Liver (tissue), 9 donors: ENCODE data around the gene PSMD14. TPM values are rescaled to one million over a fixed set of nuclear protein-coding genes. Genes with fewer than 3 reads are reported as not detected.

Source experiments
- DNase-seq: peaks from one replicate; pipeline ENCODE4 v3.0.0-alpha.2; 2017; ENCODE audit warnings: low spot score
- H3K27ac ChIP-seq, 2 donors: one replicate each; pipeline ENCODE4 v1.7.0; 2013; ENCODE audit warnings: inconsistent platforms in 2 of 2, low read length in 2 of 2, control low read depth in 1 of 2, low read depth in 1 of 2, mild to moderate bottlenecking in 1 of 2
- H3K27me3 ChIP-seq, 4 donors: one replicate each; pipeline versions ENCODE4 v1.6.1 to v1.7.0; 2013; ENCODE audit warnings: low read length in 3 of 4, inconsistent platforms in 1 of 4, mild to moderate bottlenecking in 1 of 4, moderate library complexity in 1 of 4; ENCODE audit not compliant: control insufficient read depth in 4 of 4, insufficient read depth in 4 of 4
- H3K36me3 ChIP-seq, 4 donors: one replicate each; pipeline versions ENCODE4 v1.6.1 to v1.7.0; 2013; ENCODE audit warnings: low read length in 3 of 4, mild to moderate bottlenecking in 3 of 4, low read depth in 1 of 4, moderate library complexity in 1 of 4; ENCODE audit not compliant: control insufficient read depth in 4 of 4, insufficient read depth in 3 of 4
- H3K4me1 ChIP-seq, 4 donors: one replicate each; pipeline versions ENCODE4 v1.6.1 to v1.7.0; 2013; ENCODE audit warnings: low read length in 3 of 4, mild to moderate bottlenecking in 3 of 4, moderate library complexity in 1 of 4; ENCODE audit not compliant: control insufficient read depth in 4 of 4, insufficient read depth in 4 of 4
- H3K4me3 ChIP-seq, 3 donors: one replicate each; pipeline versions ENCODE4 v1.6.1 to v1.7.0; 2013; ENCODE audit warnings: low read length in 3 of 3, control low read depth in 1 of 3, low read depth in 1 of 3, mild to moderate bottlenecking in 1 of 3
- H3K9ac ChIP-seq, 2 donors: one replicate each; pipeline ENCODE4 v1.7.0; 2013; ENCODE audit warnings: low read length in 2 of 2, mild to moderate bottlenecking in 2 of 2, moderate library complexity in 2 of 2, control low read depth in 1 of 2, low read depth in 1 of 2
- H3K9me3 ChIP-seq, 4 donors: one replicate each; pipeline versions ENCODE4 v1.6.1 to v1.7.0; 2013; ENCODE audit warnings: low read length in 3 of 4; ENCODE audit not compliant: control insufficient read depth in 4 of 4
- EGR1 ChIP-seq, 2 donors: IDR thresholded peaks; 2 replicates each; pipeline ENCODE4 v1.6.1; 2016 to 2018; ENCODE audit warnings: antibody characterized with exemption in 2 of 2, low read depth in 2 of 2
- FOXA1 ChIP-seq: IDR thresholded peaks from 2 replicates; pipeline ENCODE4 v1.6.1; 2016; ENCODE audit warnings: antibody characterized with exemption
- FOXA2 ChIP-seq: IDR thresholded peaks from 2 replicates; pipeline ENCODE4 v1.6.1; 2016; ENCODE audit warnings: antibody characterized with exemption
- GABPA ChIP-seq, 2 donors: IDR thresholded peaks in 1 of 2; conservative IDR thresholded peaks in 1 of 2; 2 replicates each; pipeline ENCODE4 v1.6.1; 2016; ENCODE audit warnings: antibody characterized with exemption in 2 of 2, mild to moderate bottlenecking in 1 of 2, moderate library complexity in 1 of 2
- HNF4A ChIP-seq, 2 donors: conservative IDR thresholded peaks; 2 replicates each; pipeline ENCODE4 v1.6.1; 2016; ENCODE audit warnings: antibody characterized with exemption in 2 of 2, mild to moderate bottlenecking in 2 of 2
- HNF4G ChIP-seq: IDR thresholded peaks from 2 replicates; pipeline ENCODE4 v1.6.1; 2016; ENCODE audit warnings: antibody characterized with exemption
- JUND ChIP-seq, 2 donors: IDR thresholded peaks; 2 replicates each; pipeline ENCODE4 v1.6.1; 2016; ENCODE audit warnings: antibody characterized with exemption in 2 of 2
- NR2F2 ChIP-seq: IDR thresholded peaks from 2 replicates; pipeline ENCODE4 v1.6.1; 2016; ENCODE audit warnings: antibody characterized with exemption
- RAD21 ChIP-seq, 2 donors: IDR thresholded peaks; 2 replicates each; pipeline ENCODE4 v1.6.1; 2016; ENCODE audit warnings: antibody characterized with exemption in 2 of 2, mild to moderate bottlenecking in 2 of 2
- RXRA ChIP-seq, 2 donors: IDR thresholded peaks; 2 replicates each; pipeline ENCODE4 v1.6.1; 2017 to 2018; ENCODE audit warnings: antibody characterized with exemption in 2 of 2, mild to moderate bottlenecking in 1 of 2
- SP1 ChIP-seq: IDR thresholded peaks from 2 replicates; pipeline ENCODE4 v1.6.1; 2018; ENCODE audit warnings: antibody characterized with exemption, mild to moderate bottlenecking
- TAF1 ChIP-seq: conservative IDR thresholded peaks from 2 replicates; pipeline ENCODE4 v1.6.1; 2016; ENCODE audit warnings: antibody characterized with exemption, mild to moderate bottlenecking
- YY1 ChIP-seq: IDR thresholded peaks from 2 replicates; pipeline ENCODE4 v1.6.1; 2016; ENCODE audit warnings: antibody characterized with exemption, mild to moderate bottlenecking
- WGBS: extraction: QIAGEN DNeasy Blood & Tissue Kit; methylation state at CpG from one replicate; pipeline ENCODE4 v1.1.7; 2013; 5-methylcytosine and 5-hydroxymethylcytosine counted together
- polyA plus RNA-seq, 2 donors: library from polyadenylated mRNA; stranded (reverse) in 1 of 2; unstranded in 1 of 2; fragments of 200-250 nt in 1 of 2; fragments of >200 nt in 1 of 2; fragmentation: Nextera tagmentation in 1 of 2; extraction: Ambion mirVana in 1 of 2; gene quantifications; one replicate each; pipeline versions ENCODE4 v1.2.1 to v1.2.3, GENCODE V29; 2013 to 2015
- total RNA-seq, 2 donors: library from RNA; depleted of rRNA; stranded (reverse); fragments of >200 nt; gene quantifications; one replicate each; pipeline ENCODE4 v1.2.3, GENCODE V29; 2014
- TF ChIP-seq, protein P1 (sequence below): IDR thresholded peaks from 2 replicates; pipeline ENCODE4 v1.6.1; 2016; ENCODE audit warnings: antibody characterized with exemption
- TF ChIP-seq, protein P2 (sequence below): IDR thresholded peaks from 2 replicates; pipeline ENCODE4 v1.6.1; 2016; ENCODE audit warnings: antibody characterized with exemption
- TF ChIP-seq, protein P3 (sequence below): IDR thresholded peaks from 2 replicates; pipeline ENCODE4 v1.6.1; 2016; ENCODE audit warnings: antibody characterized with exemption, mild to moderate bottlenecking
- TF ChIP-seq, protein P4 (sequence below): fragments of 150-350 bp; IDR thresholded peaks from 2 replicates; pipeline ENCODE4 v1.5.1; 2017; ENCODE audit warnings: improper control_type of control experiment, low read depth, low read length; ENCODE audit not compliant: missing input control
- donor health status: healthy.
- donor health status: healthy.
- donor health status: healthy.
- donor health status: healthy.
- donor health status: healthy.

Gene PSMD14
- total and polyA plus RNA-seq, 4 donors, result 32.0 to 37.9 (median 33.7) TPM

DNA sequence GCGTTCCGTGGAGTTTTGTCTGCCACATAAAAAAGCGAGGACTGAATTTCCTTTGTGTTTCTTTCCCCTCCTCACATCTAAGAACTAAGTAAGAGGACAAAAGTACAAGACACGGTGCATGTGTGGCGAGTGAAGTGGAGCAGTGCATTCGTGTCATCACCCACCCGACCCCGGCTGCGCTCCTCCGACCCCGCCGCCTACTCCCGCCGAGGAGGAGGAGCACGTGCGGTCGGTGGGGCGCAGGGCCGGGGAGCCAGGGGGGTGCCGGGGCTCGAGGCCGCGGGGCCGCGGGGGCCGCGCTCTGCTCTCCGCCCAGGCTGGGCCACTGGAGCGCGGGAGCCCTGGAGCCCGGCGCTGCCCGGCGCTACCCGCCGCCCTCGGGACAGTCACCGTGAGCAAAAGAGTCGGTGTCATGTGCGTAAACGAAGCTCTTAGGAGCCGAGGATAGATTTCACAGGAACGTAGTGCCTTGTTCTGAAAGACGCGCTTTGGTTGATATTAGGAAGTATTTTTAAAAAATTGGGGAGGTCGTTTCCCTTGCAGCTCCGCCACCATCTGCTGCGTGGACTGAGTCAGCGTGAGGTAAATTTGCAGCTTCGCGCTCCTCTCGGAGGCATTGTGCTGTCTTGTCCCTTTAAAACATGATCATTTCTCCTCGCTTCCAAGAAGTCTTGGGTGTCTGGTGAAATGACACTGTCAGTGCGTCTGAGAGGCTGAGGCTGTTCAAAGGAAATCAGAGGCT lies 118.9 kb downstream of the PSMD14 start:
- Histone ChIP-seq H3K27ac (no peak overlapping the region), H3K4me1 (peaks cover 5 to 10% (median 8%) of the 10 kb centered on the region in 4 donors), H3K9ac (no peak overlapping the region), H3K4me3 (peak overlapping the region in 1 of 3 donors; percentile 20), H3K9me3 (peaks cover 1 to 19% (median 3%) of the 10 kb centered on the region in 4 donors), H3K27me3 (peaks cover 11 to 37% (median 24%) of the 10 kb centered on the region in 4 donors), H3K36me3 (no peaks in the 10 kb centered on the region)
- WGBS, result 8% methylated on average over 54 of the region's 54 CpGs
- DNase-seq, result no peak
- TF ChIP-seq HNF4G, result no peak
- TF ChIP-seq, protein P1, sequence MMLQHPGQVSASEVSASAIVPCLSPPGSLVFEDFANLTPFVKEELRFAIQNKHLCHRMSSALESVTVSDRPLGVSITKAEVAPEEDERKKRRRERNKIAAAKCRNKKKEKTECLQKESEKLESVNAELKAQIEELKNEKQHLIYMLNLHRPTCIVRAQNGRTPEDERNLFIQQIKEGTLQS, result no peak
- no peak for TF ChIP-seq NR2F2
- TF ChIP-seq HNF4A (conservative IDR thresholded peaks at IDR 0.05), result no peak

DNA sequence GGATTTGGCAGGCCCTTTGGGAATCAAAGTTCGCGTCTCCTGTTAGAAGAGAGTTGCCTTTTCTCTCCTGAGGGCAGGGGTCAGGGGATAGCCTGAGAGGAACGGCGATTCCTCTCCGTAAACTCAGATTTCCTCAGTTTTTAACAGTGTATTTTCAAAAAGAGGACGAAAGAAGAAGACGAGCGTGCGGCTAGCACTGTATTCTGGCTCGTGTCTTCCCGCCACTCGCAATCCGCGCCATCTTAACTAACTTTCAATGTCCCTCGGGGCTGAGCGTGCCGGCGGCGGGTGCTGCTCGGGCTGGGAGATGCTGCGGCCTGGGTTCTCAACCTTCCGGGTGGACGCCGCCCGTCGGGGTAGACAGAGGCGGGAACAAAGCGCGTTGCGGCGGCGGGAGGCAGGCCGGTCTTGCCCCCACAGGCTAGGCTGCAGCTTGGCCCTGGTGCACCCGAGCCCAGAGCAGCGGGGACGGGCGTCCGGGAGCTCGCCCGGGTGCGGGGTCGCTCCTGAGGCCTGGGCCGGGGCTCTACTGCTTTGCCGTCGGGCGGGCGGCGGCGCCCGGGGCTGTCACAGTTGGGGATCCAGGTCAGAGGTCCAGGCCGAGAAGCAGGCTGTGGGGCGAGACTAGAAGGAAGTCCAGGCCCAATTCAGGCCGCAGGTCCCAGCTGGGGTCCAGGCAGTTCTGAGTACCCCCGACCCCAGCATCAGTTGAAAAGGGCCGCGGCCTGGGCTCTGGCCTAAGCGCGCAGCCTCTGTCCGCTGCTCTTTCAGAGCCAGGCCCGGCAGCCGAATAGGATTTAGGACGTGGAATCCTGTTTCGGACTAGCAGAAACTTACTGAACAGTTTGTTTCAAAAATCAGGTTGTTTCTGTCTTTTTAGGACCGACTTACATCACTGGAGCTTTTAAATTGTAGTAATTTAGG lies 119.7 kb downstream of the PSMD14 start:
- H3K36me3 ChIP-seq, result no peaks in the 10 kb centered on the region
- WGBS, result 25% methylated on average over 64 of the region's 64 CpGs
- no peak for TF ChIP-seq FOXA2
- no peak for TF ChIP-seq RXRA (IDR thresholded peaks at IDR 0.05)
- no peak for TF ChIP-seq NR2F2
- TF ChIP-seq, protein P1, result no peak
- no peak for TF ChIP-seq HNF4G
- no peak for TF ChIP-seq YY1
- TF ChIP-seq, protein P2, sequence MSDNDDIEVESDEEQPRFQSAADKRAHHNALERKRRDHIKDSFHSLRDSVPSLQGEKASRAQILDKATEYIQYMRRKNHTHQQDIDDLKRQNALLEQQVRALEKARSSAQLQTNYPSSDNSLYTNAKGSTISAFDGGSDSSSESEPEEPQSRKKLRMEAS, result no peak
- TF ChIP-seq TAF1, result no peak
- H3K27me3 ChIP-seq, result peaks cover 10 to 32% (median 21%) of the 10 kb centered on the region in 4 donors
- no peak overlapping the region for H3K27ac ChIP-seq
- no peak for DNase-seq
- no peak overlapping the region for H3K9ac ChIP-seq
- peaks cover 1 to 19% (median 3%) of the 10 kb centered on the region in 4 donors for H3K9me3 ChIP-seq
- peak overlapping the region in 1 of 3 donors; percentile 5 for H3K4me3 ChIP-seq
- peaks cover 5 to 10% (median 8%) of the 10 kb centered on the region in 4 donors for H3K4me1 ChIP-seq

DNA sequence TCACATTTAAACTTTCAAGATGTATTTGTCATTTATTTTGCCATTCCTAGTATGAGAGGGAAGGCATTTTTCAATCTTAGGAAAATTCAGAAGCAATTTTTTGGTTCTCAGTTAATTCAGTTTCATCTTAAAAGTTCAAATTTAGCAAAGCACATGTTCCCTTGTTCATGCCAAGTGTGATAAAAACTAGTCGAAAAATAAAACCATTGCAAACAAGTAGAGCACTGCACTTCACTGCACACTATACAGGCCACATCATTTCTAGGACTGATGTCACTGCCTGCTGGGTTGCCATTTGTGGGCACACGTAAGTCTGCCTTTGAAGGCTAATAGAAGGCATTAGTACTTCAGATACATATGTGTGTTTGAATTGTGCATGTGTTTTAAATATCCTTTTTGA lies 122.2 kb downstream of the PSMD14 start:
- Histone ChIP-seq H3K4me3 (no peak overlapping the region), H3K4me1 (peaks cover 0 to 3% (median 2%) of the 10 kb centered on the region in 4 donors), H3K27me3 (peaks cover 5 to 25% (median 17%) of the 10 kb centered on the region in 4 donors), H3K9ac (no peak overlapping the region), H3K27ac (no peak overlapping the region), H3K36me3 (no peaks in the 10 kb centered on the region), H3K9me3 (peaks cover 0 to 8% (median 2%) of the 10 kb centered on the region in 4 donors)
- no peak for DNase-seq
- 72% methylated on average over 2 of the region's 2 CpGs for WGBS
- no peak for TF ChIP-seq SP1
- no peak for TF ChIP-seq RXRA (IDR thresholded peaks at IDR 0.05)
- no peak for TF ChIP-seq EGR1 (IDR thresholded peaks at IDR 0.05; ENCODE audit: low read depth in 2 of 2)
- TF ChIP-seq, protein P3, sequence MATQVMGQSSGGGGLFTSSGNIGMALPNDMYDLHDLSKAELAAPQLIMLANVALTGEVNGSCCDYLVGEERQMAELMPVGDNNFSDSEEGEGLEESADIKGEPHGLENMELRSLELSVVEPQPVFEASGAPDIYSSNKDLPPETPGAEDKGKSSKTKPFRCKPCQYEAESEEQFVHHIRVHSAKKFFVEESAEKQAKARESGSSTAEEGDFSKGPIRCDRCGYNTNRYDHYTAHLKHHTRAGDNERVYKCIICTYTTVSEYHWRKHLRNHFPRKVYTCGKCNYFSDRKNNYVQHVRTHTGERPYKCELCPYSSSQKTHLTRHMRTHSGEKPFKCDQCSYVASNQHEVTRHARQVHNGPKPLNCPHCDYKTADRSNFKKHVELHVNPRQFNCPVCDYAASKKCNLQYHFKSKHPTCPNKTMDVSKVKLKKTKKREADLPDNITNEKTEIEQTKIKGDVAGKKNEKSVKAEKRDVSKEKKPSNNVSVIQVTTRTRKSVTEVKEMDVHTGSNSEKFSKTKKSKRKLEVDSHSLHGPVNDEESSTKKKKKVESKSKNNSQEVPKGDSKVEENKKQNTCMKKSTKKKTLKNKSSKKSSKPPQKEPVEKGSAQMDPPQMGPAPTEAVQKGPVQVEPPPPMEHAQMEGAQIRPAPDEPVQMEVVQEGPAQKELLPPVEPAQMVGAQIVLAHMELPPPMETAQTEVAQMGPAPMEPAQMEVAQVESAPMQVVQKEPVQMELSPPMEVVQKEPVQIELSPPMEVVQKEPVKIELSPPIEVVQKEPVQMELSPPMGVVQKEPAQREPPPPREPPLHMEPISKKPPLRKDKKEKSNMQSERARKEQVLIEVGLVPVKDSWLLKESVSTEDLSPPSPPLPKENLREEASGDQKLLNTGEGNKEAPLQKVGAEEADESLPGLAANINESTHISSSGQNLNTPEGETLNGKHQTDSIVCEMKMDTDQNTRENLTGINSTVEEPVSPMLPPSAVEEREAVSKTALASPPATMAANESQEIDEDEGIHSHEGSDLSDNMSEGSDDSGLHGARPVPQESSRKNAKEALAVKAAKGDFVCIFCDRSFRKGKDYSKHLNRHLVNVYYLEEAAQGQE, result no peak
- TF ChIP-seq HNF4G, result no peak
- TF ChIP-seq, protein P2, result no peak
- TF ChIP-seq, protein P4, sequence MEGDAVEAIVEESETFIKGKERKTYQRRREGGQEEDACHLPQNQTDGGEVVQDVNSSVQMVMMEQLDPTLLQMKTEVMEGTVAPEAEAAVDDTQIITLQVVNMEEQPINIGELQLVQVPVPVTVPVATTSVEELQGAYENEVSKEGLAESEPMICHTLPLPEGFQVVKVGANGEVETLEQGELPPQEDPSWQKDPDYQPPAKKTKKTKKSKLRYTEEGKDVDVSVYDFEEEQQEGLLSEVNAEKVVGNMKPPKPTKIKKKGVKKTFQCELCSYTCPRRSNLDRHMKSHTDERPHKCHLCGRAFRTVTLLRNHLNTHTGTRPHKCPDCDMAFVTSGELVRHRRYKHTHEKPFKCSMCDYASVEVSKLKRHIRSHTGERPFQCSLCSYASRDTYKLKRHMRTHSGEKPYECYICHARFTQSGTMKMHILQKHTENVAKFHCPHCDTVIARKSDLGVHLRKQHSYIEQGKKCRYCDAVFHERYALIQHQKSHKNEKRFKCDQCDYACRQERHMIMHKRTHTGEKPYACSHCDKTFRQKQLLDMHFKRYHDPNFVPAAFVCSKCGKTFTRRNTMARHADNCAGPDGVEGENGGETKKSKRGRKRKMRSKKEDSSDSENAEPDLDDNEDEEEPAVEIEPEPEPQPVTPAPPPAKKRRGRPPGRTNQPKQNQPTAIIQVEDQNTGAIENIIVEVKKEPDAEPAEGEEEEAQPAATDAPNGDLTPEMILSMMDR, result no peak
- TF ChIP-seq FOXA1, result no peak
- TF ChIP-seq GABPA (IDR thresholded peaks at IDR 0.05 in 1 of 2, conservative IDR thresholded peaks at IDR 0.05 in 1 of 2), result no peak
- TF ChIP-seq TAF1, result no peak
- TF ChIP-seq, protein P1, result no peak
- no peak for TF ChIP-seq JUND (IDR thresholded peaks at IDR 0.05)
- TF ChIP-seq NR2F2, result no peak
- no peak for TF ChIP-seq FOXA2
- TF ChIP-seq RAD21 (IDR thresholded peaks at IDR 0.05), result no peak
- no peak for TF ChIP-seq YY1
